RKO (cell line): ENCODE results near the gene SGPP2.
A peak's percentile ranks its signal among the peaks of the same experiment; 100 is the strongest.

Experiments
- DNase-seq: peaks from one replicate; pipeline ENCODE4 v3.0.0-alpha.2; 2016; ENCODE audit warnings: low spot score

SGPP2 gene

GRCh38 chr2:222470802-222471468 lies 46.6 kb downstream of the SGPP2 start:
- no peak for DNase-seq

DNA sequence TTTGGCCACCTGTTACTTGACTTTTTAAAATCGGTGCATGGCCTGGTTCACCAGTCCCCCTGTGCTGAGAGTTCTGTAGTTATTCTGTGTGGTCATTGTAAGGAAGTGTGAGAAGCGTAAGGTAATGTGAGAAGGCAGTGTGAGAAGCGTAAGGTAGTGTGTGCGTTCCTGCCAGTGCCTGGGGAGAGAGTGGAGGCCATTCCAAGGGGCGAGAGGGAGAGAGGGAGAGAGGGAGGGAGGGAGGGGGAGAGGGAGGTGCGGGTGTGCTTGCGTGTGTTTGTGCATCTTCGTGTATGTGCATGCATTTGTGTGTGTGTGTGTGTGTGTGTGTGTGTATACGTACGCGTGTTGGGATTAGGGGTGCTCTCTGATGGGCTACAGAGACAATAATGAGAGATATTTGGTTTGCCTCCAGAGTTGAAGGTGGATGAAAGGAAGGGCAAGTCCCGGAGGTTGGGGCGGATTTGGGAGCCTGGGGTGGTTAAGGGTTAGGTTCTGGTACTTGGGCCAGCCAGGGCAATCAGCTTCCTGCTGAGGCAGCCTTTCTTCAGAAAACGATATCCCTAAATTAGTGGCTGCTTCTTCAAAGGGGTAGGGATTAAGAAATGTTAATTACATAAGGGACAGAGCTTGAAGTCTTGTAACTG lies 53.7 kb downstream of the SGPP2 start:
- no peak for DNase-seq

DNA sequence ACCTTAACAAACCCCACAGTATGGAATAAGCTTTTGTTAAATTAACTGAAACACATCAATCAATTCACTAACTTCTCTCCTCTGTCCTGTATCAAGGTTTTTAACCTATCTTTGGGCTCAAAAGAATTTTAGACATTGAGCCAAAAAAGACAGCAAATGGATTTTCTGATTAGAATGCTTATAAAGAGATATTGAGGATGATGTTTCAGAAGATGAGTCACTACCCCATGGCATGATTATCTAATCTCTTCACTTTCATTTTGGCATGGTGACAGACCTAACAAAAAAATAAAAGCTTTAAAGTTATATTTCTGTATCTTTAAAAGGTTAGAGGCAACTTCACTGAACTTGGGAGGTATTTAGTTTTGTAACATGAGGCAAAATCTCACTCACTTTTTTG lies 55.5 kb downstream of the SGPP2 start:
- no peak for DNase-seq

GRCh38 chr2:222480497-222480896 lies 56.2 kb downstream of the SGPP2 start:
- DNase-seq: no peak

DNA sequence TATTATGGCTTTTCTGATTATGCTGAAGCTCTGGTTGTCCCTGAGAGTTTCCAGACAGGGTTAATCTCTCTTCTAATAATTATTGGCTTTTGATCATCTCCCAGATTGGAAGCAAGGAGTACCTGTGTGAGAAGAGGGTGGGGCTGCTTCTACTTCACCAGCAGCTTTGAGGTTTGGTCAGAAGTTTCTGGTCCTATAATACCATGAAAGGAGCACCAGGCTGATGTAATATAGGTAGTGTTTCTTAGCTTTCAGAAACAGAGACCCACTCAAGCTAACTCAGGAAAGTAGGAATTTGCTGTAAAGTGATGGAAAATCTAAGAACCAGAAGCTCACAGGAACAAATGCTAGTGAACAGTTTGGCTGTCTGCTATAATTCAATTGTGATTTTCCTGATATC lies 57.6 kb downstream of the SGPP2 start:
- no peak for DNase-seq

DNA sequence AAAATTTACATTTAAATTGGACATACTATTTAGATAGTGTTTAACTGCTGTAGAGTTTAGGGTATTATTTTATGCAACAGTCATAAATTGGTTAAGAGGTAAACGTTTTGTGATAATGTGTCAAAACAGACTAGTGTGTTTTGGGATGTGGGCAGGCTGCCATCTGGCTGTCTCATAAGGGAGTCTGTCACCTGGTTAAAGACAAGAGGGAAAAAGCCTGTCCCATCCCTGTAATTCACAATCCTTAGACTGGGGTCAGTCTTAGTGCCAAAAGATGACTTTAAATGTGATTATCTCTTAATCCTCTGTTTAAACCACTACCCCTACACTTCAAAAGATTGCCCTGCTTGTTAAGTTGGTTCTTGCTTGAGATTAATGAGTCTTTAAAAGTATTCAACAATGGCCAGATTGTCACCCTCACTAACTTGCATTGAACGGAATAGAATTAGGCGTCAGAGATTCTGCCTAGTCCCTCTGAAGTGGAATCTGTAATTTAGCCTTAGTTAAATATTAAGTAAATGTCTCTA lies 59.2 kb downstream of the SGPP2 start:
- DNase-seq: no peak

DNA sequence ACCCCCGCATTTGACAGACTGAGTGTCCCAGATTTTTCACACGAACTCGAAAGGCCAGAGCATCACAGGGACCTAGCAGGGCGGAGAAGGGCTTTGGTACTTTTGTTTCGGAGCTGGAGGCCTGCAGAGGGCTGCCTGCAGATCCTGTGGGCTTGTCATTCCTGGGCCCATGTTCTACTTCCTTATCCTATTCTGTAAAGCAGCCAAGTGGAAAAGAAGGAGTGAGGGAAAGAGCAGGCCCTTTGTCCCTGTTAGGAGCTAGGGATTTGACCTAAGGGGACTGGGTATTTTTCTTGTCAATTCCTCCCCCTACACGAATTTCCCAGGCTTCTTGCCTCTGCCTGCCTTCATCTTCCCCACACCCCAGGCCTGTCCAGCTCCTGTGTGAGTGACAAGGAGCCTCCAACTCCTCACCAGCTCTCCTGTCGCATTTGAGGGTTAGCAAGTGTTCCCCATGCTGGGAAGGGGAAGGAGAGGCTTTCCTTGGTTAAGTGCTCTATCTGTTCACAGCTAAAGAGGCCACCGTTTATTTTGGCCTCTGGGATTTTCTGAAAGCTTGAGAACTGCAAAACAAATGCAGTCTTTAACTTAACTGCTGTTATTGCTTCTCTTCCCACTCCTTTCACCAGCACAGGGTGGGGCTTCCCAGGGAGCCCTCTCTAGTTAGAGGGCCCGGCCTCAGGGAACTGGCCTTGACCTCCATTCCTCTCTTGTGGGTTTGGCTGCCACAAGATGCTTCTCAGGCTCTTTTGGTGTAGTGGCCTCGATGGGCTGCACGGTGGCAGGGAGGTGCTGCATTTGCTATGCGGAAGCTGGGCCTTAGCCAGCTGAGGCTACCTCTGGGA lies 61.2 kb downstream of the SGPP2 start:
- no peak for DNase-seq

GRCh38 chr2:222490131-222490530 lies 65.8 kb downstream of the SGPP2 start:
- DNase-seq: no peak

GRCh38 chr2:222492683-222493082 lies 68.3 kb downstream of the SGPP2 start:
- no peak for DNase-seq

- no peak for DNase-seq
Measured at GRCh38 chr2:222494104-222494739, 69.9 kb downstream of the SGPP2 start.

GRCh38 chr2:222495388-222495787 lies 71.0 kb downstream of the SGPP2 start:
- no peak for DNase-seq

DNA sequence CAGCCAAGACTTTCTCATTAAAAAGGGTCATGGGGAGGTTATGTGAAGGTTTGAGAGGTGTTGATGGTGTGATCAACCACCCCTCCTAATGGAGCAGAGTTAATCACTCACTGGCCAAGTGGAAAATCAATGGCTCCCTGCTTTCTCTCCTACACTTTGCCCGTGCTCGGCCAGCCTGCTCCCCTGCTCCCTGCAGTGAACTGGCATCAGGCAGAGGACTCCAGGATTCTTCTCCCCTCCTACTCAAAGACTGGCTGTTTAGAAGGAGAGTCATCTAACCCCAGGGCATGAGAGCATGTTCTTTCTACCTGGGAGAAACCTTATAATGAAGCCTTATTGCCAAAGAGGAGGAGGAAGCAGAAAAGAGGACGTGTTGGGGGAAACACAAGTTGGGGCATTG lies 74.9 kb downstream of the SGPP2 start:
- DNase-seq: no peak

- DNase-seq: no peak
Measured at GRCh38 chr2:222504191-222504590, 79.8 kb downstream of the SGPP2 start.

DNA sequence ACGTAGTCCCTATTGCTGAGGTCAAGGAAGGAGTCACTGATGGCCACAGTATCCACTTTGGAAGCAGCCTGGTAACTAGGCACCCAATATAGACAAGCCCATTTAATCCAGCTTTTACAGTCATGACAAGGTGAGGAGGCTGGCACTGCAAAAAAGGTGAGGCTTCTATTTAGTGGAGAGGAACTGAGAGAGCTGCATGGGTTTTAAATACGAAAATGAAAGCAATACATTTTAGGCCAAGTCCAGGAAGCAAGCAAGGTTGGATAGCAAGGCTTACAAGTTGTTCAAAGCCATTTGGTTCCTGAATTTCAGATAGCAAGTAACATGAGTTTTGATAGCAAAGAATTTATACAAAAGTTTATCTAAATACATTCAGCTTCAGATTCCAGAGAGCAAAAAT lies 80.4 kb downstream of the SGPP2 start:
- DNase-seq: no peak

- no peak for DNase-seq
Measured at GRCh38 chr2:222506230-222506935, 82.0 kb downstream of the SGPP2 start.

- DNase-seq: no peak
Measured at GRCh38 chr2:222514901-222515300, 90.6 kb downstream of the SGPP2 start.

- DNase-seq: no peak
Measured at GRCh38 chr2:222518570-222519381, 94.4 kb downstream of the SGPP2 start.

DNA sequence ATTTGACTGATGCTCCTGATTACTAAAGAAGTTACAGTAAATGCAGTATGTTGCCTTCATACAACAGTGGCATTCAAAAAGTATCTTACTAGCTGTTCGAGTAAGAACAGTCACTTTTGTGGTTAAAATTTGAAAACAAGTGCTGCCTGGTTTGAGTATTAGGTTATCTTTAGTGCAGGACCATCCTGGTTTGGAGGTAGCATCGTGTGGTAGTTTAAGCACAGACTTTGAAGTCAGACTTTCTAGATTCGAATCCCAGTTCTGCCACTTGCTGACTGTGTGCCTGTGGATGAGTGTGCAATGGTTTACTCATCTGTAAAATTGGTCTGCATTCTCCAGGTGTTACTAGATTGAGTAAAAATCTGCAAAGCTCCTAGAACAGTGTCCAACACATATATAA lies 96.8 kb downstream of the SGPP2 start:
- no peak for DNase-seq

DNA sequence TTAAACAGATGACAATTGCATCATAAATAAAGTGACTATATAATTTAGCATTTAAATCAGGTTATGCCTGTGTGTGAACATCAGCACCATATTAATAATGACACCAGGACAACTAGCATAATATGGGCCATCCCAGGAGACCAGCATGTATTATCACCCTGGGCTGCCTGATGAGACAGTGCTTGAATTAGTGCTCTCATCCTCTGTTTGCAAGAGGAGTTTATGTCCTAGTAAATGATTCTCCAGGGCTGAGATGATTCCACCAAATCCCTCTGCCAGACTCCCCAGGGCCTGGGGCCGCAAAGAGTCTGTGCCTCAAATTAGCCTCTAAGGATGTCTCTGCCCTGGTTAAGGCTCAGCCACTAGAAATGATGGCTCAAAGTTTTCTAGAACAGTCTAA lies 97.7 kb downstream of the SGPP2 start:
- DNase-seq: no peak

DNA sequence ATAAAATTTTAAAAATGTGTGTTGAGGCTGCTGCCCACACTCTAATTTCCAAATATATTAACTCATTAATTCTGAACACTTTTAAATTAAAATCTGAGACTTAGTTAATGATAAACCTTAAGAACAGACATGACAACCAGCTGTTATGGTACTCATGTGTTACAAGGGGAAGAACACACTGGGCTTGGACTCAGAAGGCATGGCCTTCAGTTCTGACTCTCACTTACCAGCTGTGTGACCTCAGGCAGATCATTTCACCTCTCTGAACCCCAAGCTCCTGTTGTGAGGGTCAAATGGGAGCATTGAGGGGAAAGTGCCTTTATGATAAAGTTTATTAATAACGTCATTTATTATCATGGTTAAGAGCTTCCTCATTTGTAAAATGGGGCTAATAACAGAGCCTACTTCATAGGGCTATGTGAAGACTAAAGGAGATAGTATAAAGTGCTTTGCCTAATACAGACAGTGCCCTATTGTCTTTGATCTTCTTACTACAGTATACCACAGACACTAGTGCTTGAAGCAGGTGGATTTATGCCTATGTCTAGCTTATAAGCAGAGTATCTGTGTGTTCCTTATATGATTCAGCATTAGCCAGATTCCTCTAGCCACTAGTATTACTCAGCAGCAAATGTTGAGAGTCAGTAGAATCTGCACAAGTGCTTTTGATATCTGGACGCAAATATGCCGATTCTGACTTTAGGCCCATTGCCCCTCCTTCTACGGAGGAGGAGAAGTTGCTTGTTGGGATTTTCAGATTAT lies 99.6 kb downstream of the SGPP2 start:
- DNase-seq: peak; percentile 30
